PFSK-1 (cell line): Measurements from ENCODE around the gene HYAL3.

Experiments used
- FOXP2 ChIP-seq: optimal IDR thresholded peaks from 2 replicates; pipeline ENCODE3; 2011; ENCODE audit warnings: borderline replicate concordance, control low read depth, inconsistent platforms; ENCODE audit not compliant: insufficient read depth; ENCODE audit errors: extremely low read length, extremely low read depth
- POLR2AphosphoS5 ChIP-seq: IDR thresholded peaks from 2 replicates; pipeline ENCODE4 v1.6.1; 2012; ENCODE audit warnings: low read depth, mild to moderate bottlenecking, control low read depth, low read length, moderate library complexity
- REST ChIP-seq, 2 experiments: IDR thresholded peaks; 2 replicates each; pipeline versions ENCODE4 v1.6.1 to v1.8.0; 2011 to 2012; ENCODE audit warnings: low read depth in 2 of 2, low read length in 2 of 2, control low read depth in 1 of 2, inconsistent platforms in 1 of 2, mild to moderate bottlenecking in 1 of 2, moderate library complexity in 1 of 2; ENCODE audit not compliant: insufficient read depth in 1 of 2
- SIN3A ChIP-seq: IDR thresholded peaks from 2 replicates; pipeline ENCODE4 v1.6.1; 2012; ENCODE audit warnings: mild to moderate bottlenecking, low read length, moderate library complexity, borderline replicate concordance; ENCODE audit not compliant: insufficient read depth
- TAF1 ChIP-seq: IDR thresholded peaks from 2 replicates; pipeline ENCODE4 v1.6.1; 2012; ENCODE audit warnings: low read length, control low read depth, borderline replicate concordance; ENCODE audit not compliant: insufficient read depth

Gene HYAL3

GRCh38 chr3:50324351-50325112, 25.3 kb upstream of the HYAL3 start:
- TF ChIP-seq SIN3A, result no peak
- no peak for TF ChIP-seq TAF1
- no peak for TF ChIP-seq FOXP2
- TF ChIP-seq POLR2AphosphoS5, result no peak

DNA sequence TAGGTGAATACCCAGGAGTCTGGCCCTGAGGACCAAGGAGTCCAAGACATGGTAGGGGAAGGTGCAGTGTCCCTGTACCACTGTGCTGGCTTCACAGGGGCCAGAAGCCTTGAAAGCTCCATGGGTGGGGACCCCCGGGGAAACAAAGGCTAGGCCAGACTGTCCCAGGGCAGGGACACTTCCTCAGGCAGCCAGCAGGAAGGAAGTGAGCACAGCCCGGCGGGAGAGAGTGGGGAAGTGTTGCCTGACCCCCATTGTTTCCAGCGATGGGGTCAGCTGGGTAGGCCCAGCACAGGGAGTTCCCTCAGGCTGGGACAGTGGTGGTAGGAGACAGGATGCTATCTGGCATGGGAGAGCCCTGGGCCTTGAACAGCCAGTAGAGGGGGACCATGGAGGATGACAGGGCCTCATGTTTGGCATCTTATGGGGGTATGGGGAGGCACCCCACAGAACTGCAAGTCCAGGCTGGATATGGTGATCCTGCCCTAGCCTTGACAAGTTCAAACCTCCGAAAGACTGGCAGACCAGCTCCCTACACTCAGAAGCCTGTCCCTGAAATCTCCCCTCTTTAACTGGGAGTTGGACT, 24.5 kb upstream of the HYAL3 start:
- TF ChIP-seq REST (IDR thresholded peaks at IDR 0.05; ENCODE audit: insufficient read depth in 1 of 2, low read depth in 2 of 2, low read length in 2 of 2), result no peak
- TF ChIP-seq POLR2AphosphoS5, result no peak
- no peak for TF ChIP-seq FOXP2
- no peak for TF ChIP-seq TAF1
- no peak for TF ChIP-seq SIN3A

DNA sequence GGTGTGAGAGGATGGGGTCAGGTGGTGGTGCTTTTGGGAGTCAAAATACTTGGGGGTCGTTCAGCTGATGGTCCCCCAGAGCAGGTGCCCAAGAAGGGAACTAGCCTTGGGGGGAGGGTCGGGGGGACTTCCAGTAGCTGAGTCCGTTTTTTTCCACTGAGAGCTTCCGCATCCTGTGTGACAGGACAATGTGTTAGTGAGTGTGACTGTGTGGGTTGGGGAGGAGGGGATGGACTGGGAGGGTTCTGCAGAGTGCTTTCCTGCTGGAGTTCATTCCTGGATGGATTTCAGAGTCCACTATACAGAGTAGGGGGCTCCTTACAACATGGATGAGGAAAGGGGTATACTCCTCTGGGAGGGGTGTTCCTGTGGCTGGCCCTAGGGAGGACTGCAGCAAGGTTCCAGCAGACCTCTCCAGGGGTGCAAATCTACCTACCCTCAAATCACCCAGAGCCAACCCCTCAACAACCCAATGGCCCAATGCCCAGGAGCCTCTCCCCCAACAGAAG, 23.9 kb upstream of the HYAL3 start:
- no peak for TF ChIP-seq REST (IDR thresholded peaks at IDR 0.05; ENCODE audit: insufficient read depth in 1 of 2, low read depth in 2 of 2, low read length in 2 of 2)
- TF ChIP-seq SIN3A, result no peak
- TF ChIP-seq POLR2AphosphoS5, result no peak

- TF ChIP-seq FOXP2 (no peak), TAF1 (0 out of 2 replicates have a peak, but pooled peaks have one; percentile 32)
Measured at GRCh38 chr3:50322386-50323091, 23.3 kb upstream of the HYAL3 start, which contains the start of gene HYAL2. HYAL2 (minus strand) TSS chr3:50322745; CDS start chr3:50320489, 2,256 bp downstream.

GRCh38 chr3:50322115-50322385, 22.8 kb upstream of the HYAL3 start:
- TF ChIP-seq POLR2AphosphoS5, result no peak
- no peak for TF ChIP-seq TAF1
- no peak for TF ChIP-seq FOXP2
- no peak for TF ChIP-seq REST (IDR thresholded peaks at IDR 0.05; ENCODE audit: insufficient read depth in 1 of 2, low read depth in 2 of 2, low read length in 2 of 2)
- no peak for TF ChIP-seq SIN3A
